ENCODE results near the gene PZP.
"Not testable (repeated sequence)": the region's sequence is repeated elsewhere in the genome, so short reads cannot be mapped to it uniquely, and the experiment has no call there.

The PZP gene

DNA sequence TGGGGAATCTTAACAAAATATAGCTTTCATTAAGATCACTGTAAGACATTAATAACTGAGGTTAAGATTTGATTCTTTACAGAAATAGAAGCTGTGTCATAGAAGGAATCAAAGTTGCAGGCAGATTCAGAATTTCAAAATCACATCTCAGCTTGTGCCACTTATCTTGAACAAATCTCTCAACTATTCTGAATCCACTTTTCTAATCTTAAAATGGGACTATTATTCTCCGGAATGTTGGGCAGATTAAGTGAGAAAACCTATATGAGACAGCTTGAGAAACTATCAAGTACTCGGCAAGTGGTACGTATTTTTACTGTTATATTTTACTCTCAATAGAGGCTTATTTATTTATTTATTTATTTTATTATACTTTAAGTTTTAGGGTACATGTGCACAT, 28.4 kb downstream of the PZP start:
- no peak for DNase-seq

DNA sequence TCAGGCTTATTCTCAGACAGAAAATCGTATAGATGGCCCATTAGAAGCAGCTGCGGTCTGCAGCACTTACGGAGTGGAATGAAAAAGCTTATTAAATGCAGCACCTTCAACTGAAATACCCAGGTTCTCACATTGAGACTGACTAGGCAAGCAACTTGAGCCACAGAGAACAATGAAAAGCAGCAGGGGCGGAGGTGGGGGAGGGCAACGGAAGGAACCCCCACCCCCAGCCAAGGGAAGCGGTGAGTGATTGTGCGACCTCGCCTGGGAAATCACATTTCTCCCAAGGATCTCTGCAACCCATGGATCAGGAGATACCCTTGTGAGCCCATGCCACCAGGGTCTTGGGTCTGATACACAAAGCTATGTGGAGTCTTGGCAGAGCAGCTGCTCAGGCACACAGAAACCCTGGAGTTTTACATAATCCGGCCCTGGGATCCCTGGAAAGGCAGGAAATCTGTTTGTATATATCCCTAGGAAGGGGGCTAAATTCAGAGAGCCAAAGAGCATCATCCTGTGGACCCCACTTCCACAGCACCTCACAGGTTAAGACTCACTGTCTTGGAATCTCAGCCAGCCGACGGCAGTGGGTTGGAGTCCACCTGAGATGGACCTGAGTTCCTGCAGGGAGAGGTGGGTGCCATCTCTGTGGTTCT, 38.1 kb downstream of the PZP start:
- no peak for DNase-seq

DNA sequence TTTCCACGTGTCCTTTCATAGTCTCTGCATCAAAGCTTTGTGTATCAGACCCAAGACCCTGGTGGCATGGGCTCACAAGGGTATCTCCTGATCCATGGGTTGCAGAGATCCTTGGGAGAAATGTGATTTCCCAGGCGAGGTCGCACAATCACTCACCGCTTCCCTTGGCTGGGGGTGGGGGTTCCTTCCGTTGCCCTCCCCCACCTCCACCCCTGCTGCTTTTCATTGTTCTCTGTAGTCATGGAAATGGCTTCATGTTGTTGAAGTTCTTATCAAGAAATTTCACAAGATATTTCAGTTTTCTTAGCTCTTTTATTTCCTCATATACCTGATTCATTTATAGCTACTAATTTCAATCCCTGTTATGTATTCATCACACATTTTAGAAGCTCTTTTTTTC, 40.9 kb downstream of the PZP start:
- not testable (repeated sequence) for DNase-seq

DNA sequence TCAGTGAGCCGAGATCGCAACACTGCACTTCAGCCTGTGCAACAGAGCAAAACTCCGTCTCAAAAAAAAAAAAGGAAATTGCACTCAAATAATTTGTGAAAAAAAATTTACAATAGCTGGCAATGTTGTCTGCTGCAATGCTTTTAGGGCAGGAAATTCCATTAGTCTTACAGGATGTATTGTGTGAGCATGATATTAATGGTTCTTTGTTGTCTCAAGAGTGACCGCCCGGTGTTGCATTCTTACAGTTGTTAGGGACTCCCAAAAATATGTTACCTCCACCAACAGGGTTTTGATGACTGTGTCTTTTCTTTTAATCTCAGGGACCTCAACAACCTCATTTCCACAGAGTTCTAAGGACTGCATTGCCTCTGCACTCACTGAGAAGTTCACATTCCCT, 44.8 kb downstream of the PZP start:
- no peak for DNase-seq

DNA sequence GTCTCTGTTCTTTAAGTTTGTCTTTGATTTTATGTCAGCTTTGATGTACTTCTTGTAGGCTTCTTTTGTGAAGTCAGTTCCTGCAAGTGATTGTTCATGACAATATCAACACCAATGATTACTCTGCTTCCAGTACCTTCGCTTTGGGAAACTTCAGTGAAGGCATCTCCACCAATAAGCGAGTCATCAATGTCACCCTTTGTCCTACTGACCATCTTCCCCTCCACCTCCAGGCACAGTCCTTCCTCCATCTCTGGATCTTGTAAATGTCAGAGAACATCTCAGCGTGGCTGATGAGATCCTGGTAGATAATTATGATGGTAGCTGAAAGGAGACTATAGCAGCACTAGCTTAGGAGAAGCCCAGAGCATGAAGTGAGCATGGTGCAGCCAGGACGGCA, 52.1 kb downstream of the PZP start:
- no peak for DNase-seq

DNA sequence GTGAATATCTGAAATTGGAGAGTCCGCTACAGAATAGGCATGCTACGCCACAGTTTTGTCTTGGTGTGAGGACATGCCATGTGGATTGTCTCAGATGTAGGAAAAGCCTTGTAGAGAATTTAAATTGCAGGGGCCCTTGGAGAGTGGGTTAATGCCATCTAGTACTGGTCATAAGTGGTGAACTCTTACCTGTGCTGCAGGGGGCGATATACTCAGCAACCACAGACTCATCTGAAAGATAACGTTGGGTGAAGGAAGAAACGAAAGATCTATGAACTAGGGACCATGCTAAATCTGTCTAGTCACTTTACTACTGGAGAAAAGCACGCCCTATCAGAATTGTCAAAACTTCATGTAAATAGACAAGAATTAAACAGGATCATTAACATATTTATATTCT, 58.8 kb downstream of the PZP start:
- no peak for DNase-seq

DNA sequence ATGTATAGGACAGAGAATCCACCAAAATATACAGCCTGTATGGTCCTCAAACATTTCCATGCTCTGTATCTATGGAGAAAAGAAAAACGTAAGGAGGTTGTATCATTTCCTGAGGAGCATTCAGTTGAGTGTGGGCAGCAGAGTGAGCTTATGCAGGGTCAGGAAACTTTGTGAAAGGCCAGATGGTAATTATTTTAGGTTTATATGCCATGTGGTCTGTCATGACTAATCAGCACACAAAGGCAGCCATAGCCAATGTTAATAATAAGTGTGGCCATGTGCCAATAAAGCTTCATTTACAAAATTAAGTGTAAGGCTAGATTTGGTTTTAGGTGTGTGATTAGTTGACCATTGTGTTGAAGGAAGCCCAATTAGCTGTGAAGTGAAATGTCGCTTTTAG, 59.3 kb downstream of the PZP start:
- DNase-seq = no peak

DNA sequence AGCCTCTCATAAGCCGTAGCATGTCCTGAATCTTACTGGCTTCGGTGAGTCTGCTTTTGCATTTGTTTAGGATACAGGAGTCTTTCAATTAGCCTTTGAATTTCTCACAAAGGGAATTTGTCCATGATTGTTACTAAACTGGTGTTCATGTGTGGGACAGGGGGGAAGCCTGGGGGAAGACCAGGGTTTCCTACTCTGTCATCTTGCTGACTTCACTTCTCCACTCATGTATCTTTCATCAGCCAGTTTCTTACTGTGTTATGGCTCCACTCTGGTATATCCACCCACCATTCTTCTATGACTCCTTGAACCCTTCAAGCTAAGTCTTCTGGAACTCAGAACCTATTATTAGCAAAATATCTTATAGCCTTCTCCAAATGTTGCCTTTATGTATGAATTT, 60.7 kb downstream of the PZP start:
- no peak for DNase-seq

DNA sequence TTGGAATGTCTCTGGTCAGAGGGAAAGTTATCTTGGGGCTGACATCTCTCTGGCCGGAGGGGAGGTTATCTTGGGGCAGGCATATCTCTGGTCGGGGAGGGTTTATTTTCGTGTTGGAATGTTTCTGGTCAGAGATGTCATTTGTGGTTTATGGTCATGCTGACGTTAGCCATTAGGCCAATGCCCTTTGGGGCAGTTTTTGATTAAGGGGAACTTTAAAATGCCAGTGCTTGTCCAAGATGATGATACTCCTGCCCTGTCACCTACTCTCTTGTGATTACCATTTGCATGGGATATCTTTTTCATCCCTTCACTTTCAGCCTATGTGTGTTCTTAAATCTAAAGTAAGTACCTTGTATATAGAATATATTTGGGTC, 63.5 kb downstream of the PZP start:
- DNase-seq = no peak

DNA sequence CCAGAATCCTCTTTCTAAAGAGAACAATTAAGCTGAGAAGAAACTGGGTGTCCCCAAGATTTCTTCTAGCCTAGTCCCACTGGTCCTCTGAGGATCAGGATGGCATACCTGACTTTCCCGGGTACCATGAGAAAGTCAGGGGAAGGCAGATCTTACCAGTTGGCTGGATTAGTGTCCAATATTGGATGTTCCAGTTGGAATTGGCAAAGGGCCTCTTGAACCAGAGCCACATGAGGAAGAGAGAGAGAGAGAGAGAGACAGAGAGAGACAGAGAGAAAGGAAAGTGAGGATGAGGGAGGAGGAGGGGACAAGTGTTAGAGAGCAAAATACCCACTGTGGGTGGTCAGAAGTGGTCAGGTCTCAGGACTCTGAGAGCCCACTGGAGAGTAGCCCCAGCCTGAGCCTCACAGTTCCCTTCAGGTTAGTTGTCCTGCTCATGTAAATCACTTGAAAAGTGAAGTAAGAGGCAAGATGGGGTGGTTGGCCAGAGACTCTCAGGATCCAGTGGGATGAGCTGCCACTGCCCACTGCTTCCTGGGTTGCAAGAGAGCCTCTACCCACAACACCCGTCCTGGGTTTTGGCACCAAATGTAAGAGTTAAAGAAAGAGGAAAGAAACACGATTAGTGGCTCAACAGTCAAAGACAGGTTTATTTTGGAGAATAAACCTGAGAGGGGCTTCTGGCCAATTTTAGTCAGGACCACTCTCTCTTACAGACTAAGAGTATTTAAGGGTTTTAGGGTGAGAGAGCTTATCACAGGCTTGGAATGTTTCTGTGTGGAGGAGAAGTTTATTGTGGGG, 64.1 kb downstream of the PZP start:
- DNase-seq = no peak

DNA sequence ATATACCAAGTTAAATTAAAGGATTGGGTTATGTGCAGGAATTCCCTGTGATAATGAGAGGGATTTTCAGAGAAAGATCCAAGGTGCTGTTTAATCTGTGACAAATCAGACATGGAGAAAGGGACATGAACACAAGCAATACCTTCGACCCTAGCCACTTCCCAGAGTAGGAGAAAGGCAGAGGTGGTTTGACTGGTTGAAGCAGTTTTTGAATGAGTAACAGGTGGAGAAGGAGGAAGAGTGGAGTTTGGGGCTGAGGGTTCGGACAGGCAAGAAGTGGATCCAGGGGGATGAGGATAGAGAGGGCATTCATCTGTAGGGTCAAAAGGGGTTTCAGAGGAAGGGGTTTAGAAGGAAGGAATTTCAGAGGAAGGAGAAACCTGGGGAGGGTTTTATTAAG, 65.1 kb downstream of the PZP start:
- DNase-seq = no peak

DNA sequence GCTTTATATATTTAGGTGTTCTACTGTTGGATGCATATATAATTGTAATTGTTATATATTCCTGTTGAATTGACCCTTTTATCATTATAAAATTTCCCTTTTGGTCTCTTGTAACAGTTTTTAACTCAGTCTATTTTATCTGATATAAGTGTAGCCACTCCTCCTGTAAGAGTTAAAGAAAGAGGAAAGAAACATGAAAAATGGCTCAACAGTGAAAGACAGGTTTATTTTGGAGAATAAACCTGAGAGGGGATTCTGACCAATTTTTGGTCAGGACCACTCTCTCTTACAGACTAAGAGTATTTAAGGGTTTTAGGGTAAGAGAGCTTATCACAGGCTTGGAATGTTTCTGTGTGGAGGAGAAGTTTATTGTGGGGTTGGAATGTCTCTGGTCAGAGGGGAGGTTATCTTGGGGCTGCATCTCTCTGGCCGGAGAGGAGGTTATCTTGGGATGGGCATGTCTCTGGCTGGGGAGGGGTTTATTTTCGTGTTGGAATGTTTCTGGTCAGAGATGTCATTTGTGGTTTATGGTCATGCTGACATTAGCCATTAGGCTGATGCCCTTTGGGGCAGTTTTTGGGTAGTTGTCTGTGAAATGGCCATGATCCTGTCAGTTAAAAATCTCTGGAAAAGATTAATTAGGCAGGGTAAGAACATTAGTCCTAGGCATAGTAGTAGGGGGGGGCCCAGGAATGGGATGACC, 68.5 kb downstream of the PZP start:
- not testable (repeated sequence) for DNase-seq

DNA sequence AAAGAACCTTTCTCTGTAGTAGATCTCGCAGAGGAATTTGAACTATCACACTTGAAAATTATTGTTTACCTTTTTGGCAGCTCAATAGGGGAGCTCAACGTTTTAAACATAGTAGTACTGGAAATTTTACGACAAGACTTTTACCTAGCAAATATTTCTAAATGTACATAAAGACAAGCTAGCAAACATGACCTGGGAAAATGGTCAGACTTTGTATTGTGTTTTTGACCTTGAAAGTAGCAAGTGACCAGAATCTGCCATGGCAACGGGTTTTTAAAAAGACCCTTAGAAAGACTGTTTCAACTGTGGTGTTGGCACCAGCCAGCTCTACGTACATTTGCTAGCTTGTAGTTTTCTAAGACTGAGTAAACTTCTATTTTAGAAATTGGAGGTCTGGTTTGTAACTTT, 72.3 kb downstream of the PZP start:
- DNase-seq = no peak

DNA sequence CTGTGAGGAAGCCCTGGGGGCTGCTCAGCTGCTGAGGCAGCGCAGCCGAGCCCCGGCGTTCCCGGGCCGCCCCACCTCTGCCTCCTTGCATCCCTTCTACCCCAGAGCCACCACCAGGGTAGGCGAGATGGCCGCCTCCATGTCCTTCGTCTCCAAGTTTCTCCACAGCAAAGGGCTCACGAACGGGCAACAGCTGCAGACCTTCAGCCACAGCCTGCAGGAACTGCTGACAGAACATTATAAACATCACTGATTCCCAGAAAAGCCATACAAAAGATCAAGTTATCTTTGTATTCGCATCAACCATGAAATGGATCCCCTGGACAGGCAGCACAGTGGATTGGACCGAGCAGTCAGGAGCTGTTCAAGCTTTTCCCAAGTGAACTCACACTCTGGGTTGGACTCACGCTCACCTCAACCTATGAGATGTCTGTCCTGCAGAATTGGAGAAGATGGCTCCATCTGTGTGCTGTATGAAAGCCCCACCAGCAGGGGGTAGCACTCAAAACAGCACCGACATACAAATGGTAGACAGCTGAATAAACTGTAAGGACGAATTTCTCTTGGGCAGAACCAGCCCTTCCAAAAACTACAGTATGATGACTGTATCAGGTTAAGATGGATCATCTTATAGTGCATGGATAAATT, 73.1 kb downstream of the PZP start:
- no peak for DNase-seq

DNA sequence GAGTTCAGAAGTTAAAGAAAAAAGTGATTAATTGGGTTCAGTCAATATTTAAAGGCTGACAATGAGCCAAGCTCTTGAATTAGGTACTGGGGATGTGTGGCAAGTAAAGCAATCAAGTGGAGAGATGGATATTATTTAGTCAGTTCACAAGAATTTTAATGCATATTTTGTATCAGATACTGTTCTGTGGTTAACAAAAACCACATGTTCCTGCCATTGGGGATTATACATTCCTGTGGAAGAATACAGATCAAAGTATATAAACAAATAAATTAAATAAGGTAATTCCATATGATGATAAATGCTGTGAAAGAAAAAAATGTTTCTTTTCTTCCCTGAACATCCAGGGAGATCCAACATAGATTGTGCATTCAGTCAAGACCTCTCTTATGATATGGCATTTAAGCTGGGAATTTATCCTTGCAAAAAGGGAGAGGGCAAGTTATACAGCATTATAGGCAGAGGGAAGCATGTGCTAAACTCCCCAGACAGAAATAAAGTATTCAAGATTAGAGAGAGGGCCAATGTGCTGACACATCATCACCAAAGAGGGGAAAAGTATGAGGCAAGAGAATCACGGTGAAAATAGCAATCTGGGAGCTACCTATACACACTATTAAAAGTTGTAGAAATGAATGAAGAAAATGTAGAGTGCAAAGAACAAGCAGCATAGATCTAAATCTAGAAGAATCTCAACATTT, 74.8 kb downstream of the PZP start:
- no peak for DNase-seq

DNA sequence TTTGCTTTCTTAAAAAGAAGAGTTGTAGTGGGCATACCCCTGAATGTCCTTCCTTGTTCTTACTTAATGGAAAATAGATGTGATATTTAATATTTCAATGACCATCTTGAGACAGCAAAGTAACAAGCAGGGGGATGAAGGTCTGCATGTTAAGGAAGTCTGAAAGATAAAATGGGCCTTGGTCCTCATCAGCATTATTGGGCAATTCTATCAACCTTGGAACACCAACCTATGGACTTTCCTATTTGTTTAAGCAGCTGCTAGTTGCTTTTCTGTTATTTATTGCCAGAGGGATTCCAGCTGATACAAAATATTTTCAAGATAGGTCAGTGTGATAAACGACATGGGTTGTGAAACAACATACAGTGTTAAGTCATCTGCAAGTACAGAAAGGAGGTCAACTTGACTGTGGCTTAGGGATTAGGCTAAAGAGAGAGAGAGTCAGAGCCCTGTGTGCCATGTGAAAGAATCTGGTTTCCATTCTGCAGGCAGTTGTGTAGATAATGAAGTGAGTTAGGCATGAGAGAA, 76.1 kb downstream of the PZP start:
- no peak for DNase-seq

DNA sequence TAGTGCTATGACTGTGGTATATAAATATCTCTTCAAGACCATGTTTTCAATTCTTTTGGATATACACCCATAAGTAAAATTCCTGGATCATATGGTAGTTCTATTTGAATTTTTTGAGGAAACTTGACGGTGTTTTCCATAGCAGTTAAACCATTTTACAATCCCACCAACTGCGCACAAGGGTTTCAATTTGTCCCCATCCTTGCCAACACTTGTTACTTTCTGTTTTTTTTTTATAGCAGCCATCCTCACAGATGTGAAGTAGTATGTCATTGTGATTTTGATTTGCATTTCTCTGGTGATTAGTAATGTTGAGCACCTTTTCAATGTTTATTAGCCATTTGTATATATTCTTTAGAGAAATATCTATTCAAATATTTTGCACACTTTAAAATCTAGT, 78.0 kb downstream of the PZP start:
- DNase-seq = no peak

DNA sequence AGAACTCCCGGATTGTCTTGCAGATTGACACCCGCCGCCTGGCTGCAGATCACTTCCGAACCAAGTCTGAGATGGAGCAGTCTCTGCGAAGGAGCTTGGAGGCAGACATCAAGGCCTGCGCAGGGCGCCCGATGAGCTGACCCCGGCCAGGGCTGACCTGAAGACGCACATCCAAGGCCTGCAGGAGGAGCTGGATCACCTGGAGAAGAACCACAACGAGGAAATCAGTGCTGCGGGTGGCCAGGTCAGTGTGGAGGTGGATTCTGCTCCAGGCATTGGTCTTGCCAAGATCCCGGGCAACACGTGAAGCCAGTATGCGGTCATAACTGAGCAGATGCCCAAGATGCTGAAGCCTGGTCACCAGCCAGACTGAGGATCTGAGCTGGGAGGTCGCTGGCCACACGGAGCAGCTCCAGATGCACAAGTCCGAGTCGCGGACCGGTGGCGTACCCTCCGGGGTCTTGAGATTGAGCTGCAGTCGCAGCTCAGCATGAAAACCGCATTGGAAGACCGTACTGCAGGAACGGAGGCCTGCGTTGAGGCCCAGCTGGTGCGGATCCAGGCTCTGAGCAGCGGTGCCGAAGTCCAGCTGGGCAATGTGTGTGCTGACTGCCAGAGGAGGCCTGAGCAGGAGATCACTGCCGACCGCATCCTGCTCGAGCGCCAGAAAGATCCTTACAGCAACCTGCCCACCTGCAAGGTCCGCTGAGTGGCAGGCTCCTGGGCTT, 80.1 kb downstream of the PZP start:
- no peak for DNase-seq

DNA sequence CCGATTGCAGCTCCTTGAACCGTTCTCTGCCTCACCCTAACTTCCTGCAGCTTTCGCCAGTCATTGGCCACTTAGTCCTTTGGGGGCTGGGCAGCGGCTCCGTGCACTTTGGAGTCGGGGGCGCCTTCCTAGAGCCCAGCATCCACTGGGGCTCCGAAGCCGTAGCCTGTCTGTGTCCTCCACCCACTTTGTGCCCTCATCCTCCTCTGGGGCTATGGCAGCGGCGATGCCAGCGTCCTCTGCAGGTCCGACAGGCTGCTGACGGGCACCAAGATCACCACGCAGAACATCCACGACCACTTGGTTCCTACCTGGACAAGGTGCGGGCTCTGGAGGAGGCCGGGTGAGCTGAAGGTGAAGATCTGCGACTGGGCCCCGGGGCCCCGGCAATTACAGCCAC, 80.7 kb downstream of the PZP start:
- no peak for DNase-seq

DNA sequence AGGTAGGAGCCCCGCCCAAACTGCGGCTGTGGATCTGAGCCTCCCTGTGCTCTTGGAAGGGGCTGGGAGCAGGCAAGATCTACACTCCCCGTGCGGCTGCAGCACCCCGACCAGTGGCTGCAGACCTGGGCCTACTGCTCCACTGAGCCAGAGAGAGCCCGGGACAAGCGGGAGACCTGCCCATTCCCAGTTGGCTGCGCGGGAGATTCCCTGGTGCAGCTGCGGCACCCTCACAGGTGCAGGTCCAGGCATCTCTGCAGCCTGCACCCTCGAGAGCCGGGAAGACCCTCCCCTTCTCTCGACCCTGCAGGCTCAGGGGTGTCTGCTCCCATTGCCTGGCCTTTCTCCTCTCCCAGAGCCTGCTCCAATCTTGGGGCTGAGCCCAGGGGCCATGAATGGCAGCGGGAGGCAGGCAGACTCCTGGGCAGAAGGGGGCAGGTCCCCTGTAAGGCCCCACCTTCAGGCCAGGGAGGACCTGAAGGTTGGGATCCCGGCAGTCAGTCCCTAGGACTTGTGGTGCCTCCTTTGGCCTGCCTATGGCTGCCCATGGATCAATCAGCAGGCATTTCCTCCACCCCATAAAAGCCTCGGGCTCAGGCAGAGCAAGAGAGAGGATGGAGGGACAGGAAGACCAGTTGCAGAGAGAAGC, 83.7 kb downstream of the PZP start:
- no peak for DNase-seq

DNA sequence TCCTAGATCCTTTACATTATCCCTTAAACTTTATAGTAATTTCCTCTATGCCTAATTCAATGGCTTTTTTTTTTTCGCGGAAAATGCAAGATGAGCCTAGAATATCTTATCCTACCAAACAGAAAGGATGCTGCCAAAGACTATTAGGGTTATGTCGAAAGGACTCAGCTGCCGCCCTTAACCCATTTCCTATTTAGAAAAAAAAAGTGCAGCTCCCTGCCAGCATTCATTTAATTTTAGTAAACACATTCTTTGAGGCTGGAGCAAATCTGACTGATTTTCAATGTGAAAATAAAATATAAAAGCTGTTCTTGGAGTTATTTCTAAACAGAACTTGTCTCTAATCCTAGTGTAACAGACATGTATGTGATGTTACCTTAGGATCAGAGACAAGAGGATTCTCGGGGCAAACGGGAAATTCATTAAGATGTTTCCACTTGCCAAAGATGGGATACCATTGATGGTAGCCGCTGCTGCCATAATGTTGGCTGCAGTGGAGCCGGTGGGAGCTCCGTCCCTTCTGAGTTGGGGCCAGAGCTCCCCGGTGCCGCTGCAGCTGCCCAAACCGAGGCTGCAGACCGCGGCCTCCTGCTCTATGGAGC, 84.3 kb downstream of the PZP start:
- DNase-seq = no peak

All from CD4-positive, alpha-beta T cell treated with Interleukin-6 for 4 hours (primary cell).